Endodermal cell (in vitro differentiated cells): Measurements from ENCODE around the gene AOX1. TPM values are rescaled to one million over a fixed set of nuclear protein-coding genes. Genes with fewer than 3 reads are reported as not detected.

ENCODE experiments used
- DNase-seq: peaks from one replicate; pipeline ENCODE4 v3.0.0-alpha.2; 2017
- H3K27ac ChIP-seq: 2 replicates; pipeline ENCODE4 v1.5.1; 2013; ENCODE audit warnings: mild to moderate bottlenecking, low read depth, low read length, moderate library complexity
- H3K27me3 ChIP-seq: 2 replicates; pipeline ENCODE4 v1.6.1; 2013; ENCODE audit warnings: mild to moderate bottlenecking, low read length, moderate library complexity; ENCODE audit not compliant: insufficient read depth, control insufficient read depth, poor library complexity, severe bottlenecking
- H3K36me3 ChIP-seq: 2 replicates; pipeline ENCODE4 v1.7.0; 2013; ENCODE audit warnings: mild to moderate bottlenecking, low read length, moderate library complexity; ENCODE audit not compliant: control insufficient read depth, insufficient read depth
- H3K4me1 ChIP-seq: one replicate; pipeline ENCODE4 v1.7.0; 2013; ENCODE audit warnings: low read length; ENCODE audit not compliant: control insufficient read depth, insufficient read depth
- H3K4me3 ChIP-seq: 2 replicates; pipeline ENCODE4 v1.5.1; 2013; ENCODE audit warnings: mild to moderate bottlenecking, low read length, moderate library complexity
- H3K9ac ChIP-seq: 2 replicates; pipeline ENCODE4 v1.6.1; 2013; ENCODE audit warnings: mild to moderate bottlenecking, low read length, moderate library complexity; ENCODE audit not compliant: poor library complexity, severe bottlenecking; ENCODE audit errors: extremely low read depth
- H3K9me3 ChIP-seq: 2 replicates; pipeline ENCODE4 v1.6.1; 2013; ENCODE audit warnings: mild to moderate bottlenecking, low read length, moderate library complexity; ENCODE audit not compliant: control insufficient read depth
- H3K27ac Mint-ChIP-seq: 2 replicates; pipeline ENCODE4 v1.8.0; 2020; ENCODE audit warnings: mixed read lengths
- H3K27me3 Mint-ChIP-seq: 2 replicates; pipeline ENCODE4 v1.8.0; 2021; ENCODE audit warnings: mild to moderate bottlenecking, mixed read lengths; ENCODE audit not compliant: insufficient read depth
- H3K36me3 Mint-ChIP-seq: 2 replicates; pipeline ENCODE4 v1.8.0; 2020; ENCODE audit warnings: low read depth, mixed read lengths
- H3K4me1 Mint-ChIP-seq: 2 replicates; pipeline ENCODE4 v1.8.0; 2020; ENCODE audit warnings: mixed read lengths
- H3K4me3 Mint-ChIP-seq: 2 replicates; pipeline ENCODE4 v1.8.0; 2020; ENCODE audit warnings: mild to moderate bottlenecking, moderate library complexity, mixed read lengths
- H3K9me3 Mint-ChIP-seq: 2 replicates; pipeline ENCODE4 v1.8.0; 2020; ENCODE audit warnings: mild to moderate bottlenecking, mixed read lengths
- WGBS, 2 experiments: methylation state at CpG; one replicate each; pipeline versions ENCODE4 v1.1.5 to v1.1.7; 2013; ENCODE audit warnings: missing lambda C conversion rate in 2 of 2, mixed read lengths in 1 of 2; ENCODE audit not compliant: insufficient coverage in 1 of 2, insufficient read length in 1 of 2; 5-methylcytosine and 5-hydroxymethylcytosine counted together
- total RNA-seq, 2 donors: library from RNA; stranded (reverse); fragmentation: NEBNext Ultra II Directional in 1 of 2; extraction: Animal tissue kit (Norgen Biotek cat#: 25700) in 1 of 2; gene quantifications; 2 replicates in 1 of 2; 3 replicates in 1 of 2; pipeline ENCODE4 v1.2.1, GENCODE V29; 2021
- TF ChIP-seq, protein P1 (sequence below): fragments of 200-600 bp; sonication (generic); conservative IDR thresholded peaks from 2 replicates; pipeline ENCODE4 v1.5.0; 2021; ENCODE audit warnings: antibody characterized with exemption, mild to moderate bottlenecking

The AOX1 gene
- total RNA-seq, 2 donors from 2014 or later: 8.8 to 15.5 TPM

- H3K4me1 Mint-ChIP-seq: peaks cover 7% of the 10 kb centered on the region
- H3K36me3 Mint-ChIP-seq: peaks cover 2% of the 10 kb centered on the region
- TF ChIP-seq, protein P1, sequence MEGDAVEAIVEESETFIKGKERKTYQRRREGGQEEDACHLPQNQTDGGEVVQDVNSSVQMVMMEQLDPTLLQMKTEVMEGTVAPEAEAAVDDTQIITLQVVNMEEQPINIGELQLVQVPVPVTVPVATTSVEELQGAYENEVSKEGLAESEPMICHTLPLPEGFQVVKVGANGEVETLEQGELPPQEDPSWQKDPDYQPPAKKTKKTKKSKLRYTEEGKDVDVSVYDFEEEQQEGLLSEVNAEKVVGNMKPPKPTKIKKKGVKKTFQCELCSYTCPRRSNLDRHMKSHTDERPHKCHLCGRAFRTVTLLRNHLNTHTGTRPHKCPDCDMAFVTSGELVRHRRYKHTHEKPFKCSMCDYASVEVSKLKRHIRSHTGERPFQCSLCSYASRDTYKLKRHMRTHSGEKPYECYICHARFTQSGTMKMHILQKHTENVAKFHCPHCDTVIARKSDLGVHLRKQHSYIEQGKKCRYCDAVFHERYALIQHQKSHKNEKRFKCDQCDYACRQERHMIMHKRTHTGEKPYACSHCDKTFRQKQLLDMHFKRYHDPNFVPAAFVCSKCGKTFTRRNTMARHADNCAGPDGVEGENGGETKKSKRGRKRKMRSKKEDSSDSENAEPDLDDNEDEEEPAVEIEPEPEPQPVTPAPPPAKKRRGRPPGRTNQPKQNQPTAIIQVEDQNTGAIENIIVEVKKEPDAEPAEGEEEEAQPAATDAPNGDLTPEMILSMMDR: no peak
- no peaks in the 10 kb centered on the region for H3K27me3 ChIP-seq
- H3K4me3 Mint-ChIP-seq: no peak overlapping the region
- no peaks in the 10 kb centered on the region for H3K9me3 Mint-ChIP-seq
- no peak overlapping the region for H3K4me3 ChIP-seq
- H3K9ac ChIP-seq: no peak overlapping the region
- H3K27ac ChIP-seq: no peak overlapping the region
- 57% methylated on average over 1 of the region's 1 CpG; no CpG with 5 or more reads in 1 of the 2 experiments for WGBS, 2 experiments
- peaks cover 12% of the 10 kb centered on the region for H3K4me1 ChIP-seq
- DNase-seq: no peak
- no peaks in the 10 kb centered on the region for H3K9me3 ChIP-seq
- peaks cover 2% of the 10 kb centered on the region for H3K27me3 Mint-ChIP-seq
- no peaks in the 10 kb centered on the region for H3K36me3 ChIP-seq
- H3K27ac Mint-ChIP-seq: no peak overlapping the region
Measured at GRCh38 chr2:200661477-200661876, 75.7 kb downstream of the AOX1 start.

- no peak overlapping the region for H3K4me3 ChIP-seq
- Mint-ChIP-seq H3K4me1 (peaks cover 7% of the 10 kb centered on the region), H3K27ac (no peak overlapping the region), H3K36me3 (peaks cover 7% of the 10 kb centered on the region), H3K27me3 (peaks cover 2% of the 10 kb centered on the region), H3K9me3 (no peaks in the 10 kb centered on the region), H3K4me3 (no peak overlapping the region)
- no peak overlapping the region for H3K27ac ChIP-seq
- WGBS, 2 experiments: 83 to 92% methylated on average over 5 to 7 of the region's 7 CpGs
- TF ChIP-seq, protein P1: no peak
- no peak for DNase-seq
- no peak overlapping the region for H3K9ac ChIP-seq
- H3K4me1 ChIP-seq: peaks cover 7% of the 10 kb centered on the region
- H3K9me3 ChIP-seq: no peaks in the 10 kb centered on the region
- no peaks in the 10 kb centered on the region for H3K27me3 ChIP-seq
- no peaks in the 10 kb centered on the region for H3K36me3 ChIP-seq
Measured at GRCh38 chr2:200662727-200663126, 76.9 kb downstream of the AOX1 start.

DNA sequence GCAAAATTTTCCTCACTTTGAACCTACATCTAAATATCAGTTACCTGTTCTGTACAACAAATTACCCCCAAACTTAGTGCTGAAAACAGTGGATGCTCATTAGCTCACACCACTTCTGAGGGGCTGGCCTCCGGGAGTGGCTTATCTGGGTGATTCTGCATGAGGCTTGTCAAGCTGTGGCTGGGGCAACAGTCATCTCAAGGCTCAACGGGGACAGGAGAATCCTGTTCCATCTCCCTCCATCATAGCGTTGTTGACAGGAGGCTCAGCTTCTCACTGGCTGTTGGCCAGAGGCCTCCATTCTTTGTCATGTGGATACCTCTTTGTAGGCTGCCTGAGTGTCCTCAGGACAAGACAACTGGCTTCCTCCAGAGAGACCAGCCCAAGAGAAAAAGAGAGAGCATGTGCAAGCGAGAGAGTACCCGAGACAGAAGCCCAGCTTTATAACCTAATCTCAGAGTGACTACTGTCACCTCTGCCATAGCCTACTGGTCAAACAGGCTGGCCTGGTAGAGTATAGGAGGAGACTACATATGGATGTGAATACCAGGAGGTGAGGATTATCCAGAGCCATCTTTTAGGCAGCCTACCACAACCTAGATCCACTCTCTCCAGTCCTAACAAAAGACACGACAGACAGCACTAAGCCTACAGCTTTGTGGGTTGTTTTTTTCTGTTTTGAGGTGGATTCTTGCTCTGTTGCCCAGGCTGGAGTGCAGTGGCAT is 79.1 kb downstream of the AOX1 start:
- H3K27ac ChIP-seq: no peak overlapping the region
- TF ChIP-seq, protein P1: no peak
- no peak for DNase-seq
- no peak overlapping the region for H3K9ac ChIP-seq
- no peaks in the 10 kb centered on the region for H3K9me3 Mint-ChIP-seq
- H3K4me1 Mint-ChIP-seq: peaks cover under 1% of the 10 kb centered on the region
- H3K27me3 Mint-ChIP-seq: peaks cover 2% of the 10 kb centered on the region
- 85 to 94% methylated on average over 2 to 6 of the region's 6 CpGs for WGBS, 2 experiments
- no peak overlapping the region for H3K4me3 Mint-ChIP-seq
- no peaks in the 10 kb centered on the region for H3K4me1 ChIP-seq
- no peaks in the 10 kb centered on the region for H3K36me3 ChIP-seq
- H3K36me3 Mint-ChIP-seq: peaks cover 7% of the 10 kb centered on the region
- H3K9me3 ChIP-seq: no peaks in the 10 kb centered on the region
- H3K4me3 ChIP-seq: no peak overlapping the region
- H3K27ac Mint-ChIP-seq: no peak overlapping the region
- H3K27me3 ChIP-seq: no peaks in the 10 kb centered on the region
